Astrocyte (in vitro differentiated cells and primary cell): ENCODE measurements around the gene SNX32.

Source experiments
- CTCF ChIP-seq: IDR thresholded peaks from 2 replicates; pipeline ENCODE4 v1.5.1; 2011; ENCODE audit warnings: low read depth, mild to moderate bottlenecking, inconsistent platforms, low read length, moderate library complexity; ENCODE audit not compliant: insufficient read depth
- EZH2 ChIP-seq: IDR thresholded peaks from 2 replicates; pipeline ENCODE4 v1.6.1; 2012; ENCODE audit warnings: mild to moderate bottlenecking, low read length, inconsistent platforms; ENCODE audit not compliant: insufficient read depth

GRCh38 chr11:65811764-65812475 lies 21.8 kb upstream of the SNX32 start:
- TF ChIP-seq CTCF (no peak), EZH2 (no peak)
